Testis (tissue), 3 donors: ENCODE measurements around the gene PRKAG2. TPM values are rescaled to one million over a fixed set of nuclear protein-coding genes. Genes with fewer than 3 reads are reported as not detected.
A peak's percentile ranks its signal among the peaks of the same experiment; 100 is the strongest.

ENCODE experiments used
- DNase-seq: peaks from one replicate; pipeline ENCODE4 v3.0.0-alpha.2; 2019
- H3K27ac ChIP-seq, 2 donors: fragments of 200-600 bp; sonication (generic); one replicate each; pipeline ENCODE4 v1.5.1; 2019
- H3K27me3 ChIP-seq: fragments of 200-600 bp; sonication (generic); one replicate; pipeline ENCODE4 v1.5.1; 2019
- H3K36me3 ChIP-seq: fragments of 200-600 bp; sonication (generic); one replicate; pipeline ENCODE4 v1.5.1; 2017; ENCODE audit warnings: low read depth; ENCODE audit errors: missing control alignments
- H3K4me1 ChIP-seq: fragments of 200-600 bp; sonication (generic); one replicate; pipeline ENCODE4 v1.5.1; 2019
- H3K4me3 ChIP-seq, 2 donors: fragments of 200-600 bp; sonication (generic); one replicate each; pipeline ENCODE4 v1.5.1; 2017 to 2019
- H3K9me3 ChIP-seq: fragments of 200-600 bp; sonication (generic); one replicate; pipeline ENCODE4 v1.5.1; 2017
- POLR2A ChIP-seq: fragments of 450-650 bp; IDR thresholded peaks from one replicate; pipeline ENCODE4 v1.6.1; 2017; ENCODE audit warnings: antibody characterized with exemption, mild to moderate bottlenecking, moderate library complexity
- WGBS, 2 donors: methylation state at CpG; one replicate each; pipeline ENCODE4 v1.1.5; 2018; 5-methylcytosine and 5-hydroxymethylcytosine counted together
- intact Hi-C: fragments of 100-400 bp; cut with DNase I; formaldehyde crosslinking; loops from one replicate; pipeline ENCODE4 v1.15.1; 2023; ENCODE audit warnings: low total_unique reads
- polyA plus RNA-seq: library from polyadenylated mRNA; stranded (reverse); fragments of 350-450 nt; fragmentation: Illumina TruSeq; extraction: RNeasy Lipid Tissue Mini Kit (QIAGEN cat#74804); gene quantifications from one replicate; pipeline ENCODE4 v1.2.3, GENCODE V29; 2014; ENCODE audit warnings: low read depth, low replicate concordance; ENCODE audit not compliant: insufficient read depth
- total RNA-seq, 2 donors: library from RNA; depleted of rRNA; stranded (reverse); fragments of >200 nt; gene quantifications; one replicate each; pipeline ENCODE4 v1.2.3, GENCODE V29; 2016
- TF ChIP-seq, protein P1 (sequence below), 3 experiments: fragments of 450-650 bp in 2 of 3; fragments of 200-600 bp in 1 of 3; sonication (generic) in 1 of 3; IDR thresholded peaks; one replicate each; pipeline ENCODE4 v1.5.1; 2016 to 2019; ENCODE audit warnings: antibody characterized with exemption in 3 of 3, mild to moderate bottlenecking in 2 of 3, moderate library complexity in 1 of 3

Gene PRKAG2
- total and polyA plus RNA-seq, 3 donors from 2014 or later: 27.9 to 28.7 (median 28.6) TPM

DNA sequence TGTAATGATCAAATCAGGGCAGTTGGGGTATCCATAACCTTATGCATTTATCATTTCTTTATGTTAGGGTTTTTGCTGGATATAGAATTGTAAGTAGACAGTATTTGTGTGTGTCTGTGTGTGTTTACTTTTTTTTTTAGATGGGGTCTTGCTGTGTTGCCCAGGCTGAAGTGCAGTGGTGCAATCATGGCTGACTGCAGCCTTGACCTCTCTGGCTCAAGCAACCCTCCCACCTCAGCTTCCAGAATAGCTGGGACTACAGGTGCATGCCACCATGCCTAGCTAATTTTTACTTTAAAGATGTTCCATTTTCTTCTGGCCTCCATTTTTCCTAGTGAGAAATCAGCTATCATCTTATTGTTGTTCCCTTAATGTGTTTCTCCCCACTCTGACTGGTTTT, 347.1 kb downstream of the PRKAG2 start:
- Histone ChIP-seq H3K27me3 (no peaks in the 10 kb centered on the region), H3K36me3 (no peaks in the 10 kb centered on the region), H3K9me3 (no peaks in the 10 kb centered on the region), H3K4me1 (no peaks in the 10 kb centered on the region), H3K4me3 (no peak overlapping the region), H3K27ac (no peak overlapping the region)
- intact Hi-C loops: no loop called here
- TF ChIP-seq, protein P1, sequence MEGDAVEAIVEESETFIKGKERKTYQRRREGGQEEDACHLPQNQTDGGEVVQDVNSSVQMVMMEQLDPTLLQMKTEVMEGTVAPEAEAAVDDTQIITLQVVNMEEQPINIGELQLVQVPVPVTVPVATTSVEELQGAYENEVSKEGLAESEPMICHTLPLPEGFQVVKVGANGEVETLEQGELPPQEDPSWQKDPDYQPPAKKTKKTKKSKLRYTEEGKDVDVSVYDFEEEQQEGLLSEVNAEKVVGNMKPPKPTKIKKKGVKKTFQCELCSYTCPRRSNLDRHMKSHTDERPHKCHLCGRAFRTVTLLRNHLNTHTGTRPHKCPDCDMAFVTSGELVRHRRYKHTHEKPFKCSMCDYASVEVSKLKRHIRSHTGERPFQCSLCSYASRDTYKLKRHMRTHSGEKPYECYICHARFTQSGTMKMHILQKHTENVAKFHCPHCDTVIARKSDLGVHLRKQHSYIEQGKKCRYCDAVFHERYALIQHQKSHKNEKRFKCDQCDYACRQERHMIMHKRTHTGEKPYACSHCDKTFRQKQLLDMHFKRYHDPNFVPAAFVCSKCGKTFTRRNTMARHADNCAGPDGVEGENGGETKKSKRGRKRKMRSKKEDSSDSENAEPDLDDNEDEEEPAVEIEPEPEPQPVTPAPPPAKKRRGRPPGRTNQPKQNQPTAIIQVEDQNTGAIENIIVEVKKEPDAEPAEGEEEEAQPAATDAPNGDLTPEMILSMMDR (IDR thresholded peaks at IDR 0.05): no peak
- TF ChIP-seq POLR2A: no peak
- no peak for DNase-seq

DNA sequence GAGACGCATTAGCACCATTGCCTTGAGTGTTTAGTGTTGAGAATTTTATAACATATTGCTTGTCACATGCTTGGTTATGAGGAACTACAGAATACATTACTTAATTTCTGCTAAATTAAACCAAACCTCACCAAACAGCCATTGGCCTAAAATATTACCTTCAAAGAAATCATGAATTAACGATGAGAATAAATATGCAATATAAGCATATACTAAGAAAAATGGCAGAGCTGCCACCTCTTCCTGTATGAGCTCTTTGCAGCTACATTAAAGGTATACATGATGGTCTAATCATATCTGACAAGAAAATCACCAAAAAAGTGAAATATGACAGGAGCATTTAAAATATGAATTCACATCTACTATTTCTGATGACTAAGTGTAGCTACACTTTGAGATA, 352.1 kb downstream of the PRKAG2 start:
- Histone ChIP-seq H3K36me3 (no peaks in the 10 kb centered on the region), H3K27me3 (no peaks in the 10 kb centered on the region), H3K9me3 (no peaks in the 10 kb centered on the region), H3K4me1 (no peaks in the 10 kb centered on the region), H3K27ac (no peak overlapping the region), H3K4me3 (no peak overlapping the region)
- no peak for DNase-seq
- WGBS, 2 donors: 93 to 95% methylated on average over 2 of the region's 2 CpGs
- no peak for TF ChIP-seq POLR2A
- TF ChIP-seq, protein P1 (IDR thresholded peaks at IDR 0.05): no peak
- intact Hi-C loops: no loop called here

DNA sequence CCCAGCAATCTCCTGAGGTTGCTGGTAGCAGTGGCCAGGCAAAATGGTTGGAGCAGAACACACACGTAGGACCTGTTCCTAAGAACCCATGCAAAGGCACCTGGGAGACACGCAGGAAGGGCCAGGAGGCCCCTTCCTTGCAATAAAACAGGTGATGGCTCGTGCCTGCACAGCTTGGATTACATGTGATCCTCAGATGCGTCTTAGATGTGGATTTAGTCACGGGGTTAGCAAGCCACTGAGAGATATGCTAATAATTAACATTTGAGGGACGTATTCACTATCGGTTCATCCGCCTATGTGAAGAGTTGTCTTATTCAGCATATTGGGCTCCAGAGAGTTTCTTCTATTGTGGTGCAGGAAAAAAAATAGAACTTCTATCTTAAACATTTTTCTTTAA, 352.6 kb downstream of the PRKAG2 start:
- WGBS, 2 donors: 89 to 90% methylated on average over 8 of the region's 8 CpGs
- DNase-seq: no peak
- H3K4me1 ChIP-seq: no peaks in the 10 kb centered on the region
- no peak overlapping the region for H3K4me3 ChIP-seq
- H3K9me3 ChIP-seq: no peaks in the 10 kb centered on the region
- no peaks in the 10 kb centered on the region for H3K36me3 ChIP-seq
- H3K27me3 ChIP-seq: no peaks in the 10 kb centered on the region
- intact Hi-C loops: no loop called here
- H3K27ac ChIP-seq: no peak overlapping the region
- no peak for TF ChIP-seq POLR2A
- TF ChIP-seq, protein P1 (IDR thresholded peaks at IDR 0.05): no peak

DNA sequence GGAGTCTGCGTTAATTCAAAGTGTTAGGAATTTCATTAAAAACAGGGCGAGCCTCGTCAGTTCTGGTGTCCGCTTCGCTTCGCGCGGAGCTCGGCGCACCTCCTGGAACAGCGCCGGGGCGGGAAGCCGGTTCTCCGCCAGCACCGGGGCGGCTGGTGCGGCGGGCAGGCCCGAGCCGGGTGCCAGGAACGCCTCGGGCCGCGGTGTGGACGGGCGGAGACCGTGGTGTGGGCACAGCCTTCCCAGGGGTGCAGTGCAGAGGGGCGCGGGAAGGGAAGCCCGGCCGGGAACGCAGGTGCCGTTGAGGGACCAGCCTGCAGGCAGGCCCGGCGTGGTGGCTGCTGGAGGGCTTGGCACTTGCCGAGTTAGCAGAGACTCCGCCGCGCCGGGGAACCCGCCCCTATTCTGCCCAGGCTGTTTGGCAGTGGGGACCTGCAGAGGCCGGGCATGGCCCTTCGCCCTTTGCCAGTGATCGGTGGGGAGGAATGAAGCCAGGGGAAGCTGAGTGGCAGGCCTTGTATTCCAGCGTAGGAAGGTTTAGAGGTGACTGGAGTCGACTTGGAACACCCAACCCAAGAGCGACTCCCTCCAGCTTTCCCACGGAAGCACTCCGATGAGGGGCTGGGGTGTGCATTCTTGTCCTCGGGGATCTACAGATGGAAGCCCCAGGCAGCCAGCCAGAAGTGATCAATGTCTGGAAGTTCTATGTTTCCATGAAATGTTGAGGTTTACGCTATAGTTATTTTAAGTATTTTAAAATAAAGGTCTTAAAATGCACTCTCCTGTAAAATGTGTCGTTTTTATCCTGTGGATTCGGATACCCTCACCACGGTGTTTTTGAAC, 356.3 kb downstream of the PRKAG2 start:
- Histone ChIP-seq H3K4me1 (peaks cover 9% of the 10 kb centered on the region), H3K36me3 (no peaks in the 10 kb centered on the region), H3K27me3 (no peaks in the 10 kb centered on the region), H3K4me3 (peak overlapping the region; percentile 58 to 79), H3K9me3 (no peaks in the 10 kb centered on the region), H3K27ac (peak overlapping the region; percentile 96 to 99)
- intact Hi-C loops: no loop called here
- peak; percentile 40 for DNase-seq
- TF ChIP-seq, protein P1 (IDR thresholded peaks at IDR 0.05): no peak
- no peak for TF ChIP-seq POLR2A
- WGBS, 2 donors: 12 to 13% methylated on average over 26 to 54 of the region's 55 CpGs
